SK-N-SH treated with all-trans-retinoic acid at 6 μM for 48 hours (cell line): ENCODE measurements around the gene DNMT3A.

Experiments
- CSRNP3 ChIP-seq: fragments of 250-450 bp; sonication (Bioruptor Pico); IDR thresholded peaks from 2 replicates; pipeline ENCODE4 v1.5.1; 2021; ENCODE audit warnings: mild to moderate bottlenecking, moderate library complexity
- GLIS3 ChIP-seq: fragments of 250-450 bp; sonication (Bioruptor Pico); IDR thresholded peaks from 2 replicates; pipeline ENCODE4 v1.5.0; 2020; ENCODE audit warnings: mild to moderate bottlenecking, moderate library complexity
- PATZ1 ChIP-seq: fragments of 250-450 bp; sonication (Bioruptor Pico); IDR thresholded peaks from 2 replicates; pipeline ENCODE4 v1.8.0; 2020; ENCODE audit warnings: mild to moderate bottlenecking, moderate library complexity, borderline replicate concordance
- RARB ChIP-seq: fragments of 250-450 bp; sonication (Bioruptor Pico); IDR thresholded peaks from 2 replicates; pipeline ENCODE4 v1.8.0; 2021; ENCODE audit warnings: mild to moderate bottlenecking, moderate library complexity
- ZFP3 ChIP-seq: fragments of 250-450 bp; sonication (Bioruptor Pico); IDR thresholded peaks from 2 replicates; pipeline ENCODE4 v1.5.0; 2020; ENCODE audit warnings: mild to moderate bottlenecking, moderate library complexity
- ZFP30 ChIP-seq: fragments of 450-650 bp; formaldehyde crosslinking; IDR thresholded peaks from 2 replicates; pipeline ENCODE4 v1.5.0; 2022; ENCODE audit warnings: mild to moderate bottlenecking, moderate library complexity
- ZNF8 ChIP-seq: fragments of 450-650 bp; formaldehyde crosslinking; IDR thresholded peaks from 2 replicates; pipeline ENCODE4 v1.5.0; 2020; ENCODE audit warnings: mild to moderate bottlenecking, moderate library complexity

DNA sequence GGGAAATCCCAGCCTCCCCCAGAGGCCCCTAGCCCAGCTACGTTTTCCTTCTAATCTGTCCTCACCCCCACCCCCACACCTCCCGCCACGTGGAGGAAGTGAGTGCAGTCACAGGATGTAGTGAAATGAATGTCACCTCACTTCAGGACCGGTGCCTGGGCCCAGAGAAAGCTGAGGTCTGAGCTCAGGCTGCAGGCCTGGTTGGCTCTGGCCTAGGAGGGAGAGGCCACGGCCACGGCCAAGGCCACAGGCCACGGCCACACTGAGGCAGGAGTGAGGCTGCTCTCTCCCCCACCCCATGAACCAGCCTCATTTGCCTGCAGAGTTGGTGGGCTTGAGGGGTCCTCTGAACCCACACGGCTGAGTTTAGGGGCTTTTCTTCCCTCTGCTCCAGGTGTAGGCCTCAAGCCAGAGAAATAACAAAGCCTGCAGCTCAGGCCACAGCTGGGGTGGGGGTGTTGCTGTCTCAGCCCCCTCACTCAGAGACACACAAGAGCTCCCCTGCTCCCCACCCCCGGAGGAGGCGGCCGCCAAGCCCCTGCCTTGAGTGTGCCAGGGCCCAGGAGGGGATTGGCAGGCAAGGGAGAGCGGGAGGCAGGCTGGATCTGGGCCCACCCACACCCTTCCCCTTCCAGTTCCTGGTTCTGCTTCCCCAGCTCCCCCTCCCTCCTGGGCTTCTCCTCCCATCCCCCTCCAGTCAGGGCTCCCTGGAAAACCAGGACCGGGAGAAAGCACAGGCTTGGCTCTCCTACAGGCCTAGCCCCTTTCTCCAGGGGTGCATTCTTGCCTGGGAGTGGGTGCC lies 27.0 kb downstream of the DNMT3A start:
- TF ChIP-seq ZFP3 (CRISPR knock-in tag) = no peak
- TF ChIP-seq ZFP30 (CRISPR knock-in tag) = no peak
- TF ChIP-seq RARB (CRISPR knock-in tag) = no peak
- TF ChIP-seq GLIS3 (CRISPR knock-in tag) = no peak
- TF ChIP-seq CSRNP3 (CRISPR knock-in tag) = no peak
- TF ChIP-seq PATZ1 = no peak
- TF ChIP-seq ZNF8 (CRISPR knock-in tag) = no peak
